ENCODE measurements around the gene UVRAG.

UVRAG gene

GRCh38 chr11:76010051-76010450 lies 195.0 kb downstream of the UVRAG start:
- no peak overlapping the region for H4K91ac ChIP-seq (ENCODE audit: low read length)
- H3K79me1 ChIP-seq (replicated peaks; ENCODE audit: low read length, poor library complexity, severe bottlenecking), result peaks cover 3% of the 10 kb centered on the region
- no peak overlapping the region for H3K14ac ChIP-seq (ENCODE audit: low read length in 2 of 2)
- no peak overlapping the region for H2BK15ac ChIP-seq (ENCODE audit: low read depth, poor library complexity, severe bottlenecking)
- no peak overlapping the region for H3K4me2 ChIP-seq (ENCODE audit: low read length, poor library complexity, severe bottlenecking)
- H4K8ac ChIP-seq (ENCODE audit: low read length), result no peak overlapping the region
- no peak overlapping the region for H3K9ac ChIP-seq (ENCODE audit: low read length)
- H2BK120ac ChIP-seq (ENCODE audit: low read depth, low read length), result no peak overlapping the region
- no peaks in the 10 kb centered on the region for H3K27me3 ChIP-seq (ENCODE audit: control insufficient read depth in 1 of 2, insufficient read depth in 1 of 2, low read length in 2 of 2)
- no peak overlapping the region for H2BK5ac ChIP-seq (ENCODE audit: low read depth, low read length, poor library complexity, severe bottlenecking)
- H3K4me1 ChIP-seq (ENCODE audit: control insufficient read depth, insufficient read depth, low read depth, low read length), result no peaks in the 10 kb centered on the region
- peaks cover 7 to 15% of the 10 kb centered on the region in 2 experiments for H3K36me3 ChIP-seq (ENCODE audit: control insufficient read depth in 1 of 2, insufficient read depth in 2 of 2, low read depth in 1 of 2, low read length in 2 of 2)
- H2AK5ac ChIP-seq (ENCODE audit: low read length, severe bottlenecking), result no peak overlapping the region
- DNase-seq, result no peak
- WGBS, result 95% methylated on average over 2 of the region's 2 CpGs
- H3K9me3 ChIP-seq (ENCODE audit: control insufficient read depth, low read length), result no peaks in the 10 kb centered on the region
- H3K4ac ChIP-seq (ENCODE audit: low read depth in 1 of 2, low read length in 2 of 2), result no peak overlapping the region
- H3K18ac ChIP-seq (ENCODE audit: low read depth in 1 of 2, low read length in 2 of 2), result no peak overlapping the region
- H2AFZ ChIP-seq (ENCODE audit: low read depth, low read length), result no peak overlapping the region
- no peak overlapping the region for H3K27ac ChIP-seq (ENCODE audit: low read length, poor library complexity, severe bottlenecking)
- no peak overlapping the region for H3K23ac ChIP-seq (ENCODE audit: low read length in 2 of 2)
- no peak overlapping the region for H2BK12ac ChIP-seq (ENCODE audit: low read length in 2 of 2)
- H3K4me3 ChIP-seq (ENCODE audit: insufficient read depth in 1 of 2, low read depth in 1 of 2, low read length in 2 of 2), result no peak overlapping the region

GRCh38 chr11:76013526-76013925 lies 198.5 kb downstream of the UVRAG start:
- 100% methylated on average over 1 of the region's 1 CpG for WGBS
- no peak overlapping the region for H3K18ac ChIP-seq (ENCODE audit: low read depth in 1 of 2, low read length in 2 of 2)
- H4K91ac ChIP-seq (ENCODE audit: low read length), result no peak overlapping the region
- H2AFZ ChIP-seq (ENCODE audit: low read depth, low read length), result no peak overlapping the region
- DNase-seq, result no peak
- H3K27me3 ChIP-seq (ENCODE audit: control insufficient read depth in 1 of 2, insufficient read depth in 1 of 2, low read length in 2 of 2), result no peaks in the 10 kb centered on the region
- peaks cover 3% of the 10 kb centered on the region for H3K79me1 ChIP-seq (replicated peaks; ENCODE audit: low read length, poor library complexity, severe bottlenecking)
- H3K9me3 ChIP-seq (ENCODE audit: control insufficient read depth, low read length), result peaks cover 16% of the 10 kb centered on the region
- H2BK5ac ChIP-seq (ENCODE audit: low read depth, low read length, poor library complexity, severe bottlenecking), result no peak overlapping the region
- H2BK12ac ChIP-seq (ENCODE audit: low read length in 2 of 2), result no peak overlapping the region
- no peak overlapping the region for H3K27ac ChIP-seq (ENCODE audit: low read length, poor library complexity, severe bottlenecking)
- H3K4me3 ChIP-seq (ENCODE audit: insufficient read depth in 1 of 2, low read depth in 1 of 2, low read length in 2 of 2), result no peak overlapping the region
- no peak overlapping the region for H3K23ac ChIP-seq (ENCODE audit: low read length in 2 of 2)
- no peak overlapping the region for H3K9ac ChIP-seq (ENCODE audit: low read length)
- no peak overlapping the region for H3K4ac ChIP-seq (ENCODE audit: low read depth in 1 of 2, low read length in 2 of 2)
- H3K4me1 ChIP-seq (ENCODE audit: control insufficient read depth, insufficient read depth, low read depth, low read length), result no peaks in the 10 kb centered on the region
- H3K14ac ChIP-seq (ENCODE audit: low read length in 2 of 2), result no peak overlapping the region
- no peak overlapping the region for H3K4me2 ChIP-seq (ENCODE audit: low read length, poor library complexity, severe bottlenecking)
- no peak overlapping the region for H4K8ac ChIP-seq (ENCODE audit: low read length)
- H3K36me3 ChIP-seq (ENCODE audit: control insufficient read depth in 1 of 2, insufficient read depth in 2 of 2, low read depth in 1 of 2, low read length in 2 of 2), result peaks cover 0 to 22% of the 10 kb centered on the region in 2 experiments
- H2BK120ac ChIP-seq (ENCODE audit: low read depth, low read length), result no peak overlapping the region
- H2AK5ac ChIP-seq (ENCODE audit: low read length, severe bottlenecking), result no peak overlapping the region
- no peak overlapping the region for H2BK15ac ChIP-seq (ENCODE audit: low read depth, poor library complexity, severe bottlenecking)

GRCh38 chr11:76023236-76024068 lies 208.4 kb downstream of the UVRAG start:
- no peak for DNase-seq
- Histone ChIP-seq H3K9me3 (ENCODE audit: control insufficient read depth, low read length) (peaks cover 4% of the 10 kb centered on the region), H3K4me1 (ENCODE audit: control insufficient read depth, insufficient read depth, low read depth, low read length) (no peaks in the 10 kb centered on the region), H4K8ac (ENCODE audit: low read length) (no peak overlapping the region), H2BK5ac (ENCODE audit: low read depth, low read length, poor library complexity, severe bottlenecking) (no peak overlapping the region), H2AFZ (ENCODE audit: low read depth, low read length) (no peak overlapping the region), H3K27ac (ENCODE audit: low read length, poor library complexity, severe bottlenecking) (peak overlapping the region; percentile 73), H3K79me1 (replicated peaks; ENCODE audit: low read length, poor library complexity, severe bottlenecking) (peaks cover 7% of the 10 kb centered on the region), H3K4me3 (ENCODE audit: insufficient read depth in 1 of 2, low read depth in 1 of 2, low read length in 2 of 2) (no peak overlapping the region), H3K27me3 (ENCODE audit: control insufficient read depth in 1 of 2, insufficient read depth in 1 of 2, low read length in 2 of 2) (no peaks in the 10 kb centered on the region), H3K14ac (ENCODE audit: low read length in 2 of 2) (no peak overlapping the region), H3K23ac (ENCODE audit: low read length in 2 of 2) (no peak overlapping the region), H3K36me3 (ENCODE audit: control insufficient read depth in 1 of 2, insufficient read depth in 2 of 2, low read depth in 1 of 2, low read length in 2 of 2) (peaks cover 13 to 14% of the 10 kb centered on the region in 2 experiments), H3K4me2 (ENCODE audit: low read length, poor library complexity, severe bottlenecking) (no peak overlapping the region), H2BK120ac (ENCODE audit: low read depth, low read length) (no peak overlapping the region), H3K18ac (ENCODE audit: low read depth in 1 of 2, low read length in 2 of 2) (no peak overlapping the region), H3K4ac (ENCODE audit: low read depth in 1 of 2, low read length in 2 of 2) (no peak overlapping the region), H3K9ac (ENCODE audit: low read length) (no peak overlapping the region), H2BK12ac (ENCODE audit: low read length in 2 of 2) (no peak overlapping the region), H2BK15ac (ENCODE audit: low read depth, poor library complexity, severe bottlenecking) (no peak overlapping the region), H4K91ac (ENCODE audit: low read length) (no peak overlapping the region), H2AK5ac (ENCODE audit: low read length, severe bottlenecking) (peak overlapping the region; percentile 1)
- 96% methylated on average over 1 of the region's 3 CpGs for WGBS

- Histone ChIP-seq H3K9me3 (ENCODE audit: control insufficient read depth, low read length) (peaks cover 12% of the 10 kb centered on the region), H3K4ac (ENCODE audit: low read depth in 1 of 2, low read length in 2 of 2) (no peak overlapping the region), H2AFZ (ENCODE audit: low read depth, low read length) (no peak overlapping the region), H2BK15ac (ENCODE audit: low read depth, poor library complexity, severe bottlenecking) (no peak overlapping the region), H3K4me3 (ENCODE audit: insufficient read depth in 1 of 2, low read depth in 1 of 2, low read length in 2 of 2) (no peak overlapping the region), H2BK5ac (ENCODE audit: low read depth, low read length, poor library complexity, severe bottlenecking) (no peak overlapping the region), H3K79me1 (replicated peaks; ENCODE audit: low read length, poor library complexity, severe bottlenecking) (peaks cover 4% of the 10 kb centered on the region), H2AK5ac (ENCODE audit: low read length, severe bottlenecking) (no peak overlapping the region), H2BK120ac (ENCODE audit: low read depth, low read length) (no peak overlapping the region), H3K4me2 (ENCODE audit: low read length, poor library complexity, severe bottlenecking) (no peak overlapping the region), H3K18ac (ENCODE audit: low read depth in 1 of 2, low read length in 2 of 2) (no peak overlapping the region), H2BK12ac (ENCODE audit: low read length in 2 of 2) (no peak overlapping the region), H4K8ac (ENCODE audit: low read length) (no peak overlapping the region), H3K36me3 (ENCODE audit: control insufficient read depth in 1 of 2, insufficient read depth in 2 of 2, low read depth in 1 of 2, low read length in 2 of 2) (peaks cover 6 to 8% of the 10 kb centered on the region in 2 experiments), H3K9ac (ENCODE audit: low read length) (peak overlapping the region; percentile 28), H3K27me3 (ENCODE audit: control insufficient read depth in 1 of 2, insufficient read depth in 1 of 2, low read length in 2 of 2) (no peaks in the 10 kb centered on the region), H4K91ac (ENCODE audit: low read length) (no peak overlapping the region), H3K23ac (ENCODE audit: low read length in 2 of 2) (no peak overlapping the region), H3K27ac (ENCODE audit: low read length, poor library complexity, severe bottlenecking) (peak overlapping the region; percentile 93), H3K14ac (ENCODE audit: low read length in 2 of 2) (no peak overlapping the region), H3K4me1 (ENCODE audit: control insufficient read depth, insufficient read depth, low read depth, low read length) (no peaks in the 10 kb centered on the region)
- peak; percentile 59 for DNase-seq
- WGBS, result 0% methylated on average over 1 of the region's 1 CpG
Measured at GRCh38 chr11:76025068-76025467, 210.1 kb downstream of the UVRAG start.

All from mesenchymal stem cell (in vitro differentiated cells and primary cell).